Activated naive CD4-positive, alpha-beta T cell treated with Interleukin-2 at 50 U/mL for 16 hours (primary cell): Measurements from ENCODE around the gene CYP1A1.

Source experiments
- DNase-seq: peaks from one replicate; pipeline ENCODE4 v3.0.0-alpha.2; 2020

Gene CYP1A1

GRCh38 chr15:74725225-74725774 lies at the start of gene CYP1A1:
Gene CYP1A1 (minus strand): TSS chr15:74725528. CDS start chr15:74723097, 2,431 bp downstream.
- peak; percentile 60 for DNase-seq

- no peak for DNase-seq
Measured at GRCh38 chr15:74773731-74774252, 48.5 kb upstream of the CYP1A1 start.

- DNase-seq: no peak
Measured at GRCh38 chr15:74773329-74773728, 48.0 kb upstream of the CYP1A1 start.

GRCh38 chr15:74770211-74770903 lies 45.0 kb upstream of the CYP1A1 start:
- no peak for DNase-seq

GRCh38 chr15:74769463-74770025 lies 44.2 kb upstream of the CYP1A1 start:
- DNase-seq: no peak

- peak; percentile 68 for DNase-seq
Measured at GRCh38 chr15:74768771-74769342, 43.5 kb upstream of the CYP1A1 start.

- DNase-seq: no peak
Measured at GRCh38 chr15:74768099-74768770, 42.9 kb upstream of the CYP1A1 start.

GRCh38 chr15:74767167-74768098 lies 42.1 kb upstream of the CYP1A1 start:
- no peak for DNase-seq

- no peak for DNase-seq
Measured at GRCh38 chr15:74763416-74763815, 38.1 kb upstream of the CYP1A1 start.

- DNase-seq: no peak
Measured at GRCh38 chr15:74762791-74763150, 37.4 kb upstream of the CYP1A1 start.

GRCh38 chr15:74758736-74759135 lies 33.4 kb upstream of the CYP1A1 start:
- DNase-seq: no peak

- DNase-seq: no peak
Measured at GRCh38 chr15:74754593-74755215, 29.4 kb upstream of the CYP1A1 start.

- DNase-seq: no peak
Measured at GRCh38 chr15:74752531-74752930, 27.2 kb upstream of the CYP1A1 start.

- no peak for DNase-seq
Measured at GRCh38 chr15:74752011-74752410, 26.7 kb upstream of the CYP1A1 start.

- DNase-seq: no peak
Measured at GRCh38 chr15:74750751-74751150, 25.4 kb upstream of the CYP1A1 start.

GRCh38 chr15:74749832-74750231 lies 24.5 kb upstream of the CYP1A1 start:
- DNase-seq: no peak

- no peak for DNase-seq
Measured at GRCh38 chr15:74748322-74748946, 23.1 kb upstream of the CYP1A1 start, which contains the start of gene CYP1A2. Gene CYP1A2 (plus strand): TSS chr15:74748845. CDS start chr15:74749739, 894 bp downstream.

- no peak for DNase-seq
Measured at GRCh38 chr15:74746389-74746788, 21.1 kb upstream of the CYP1A1 start.

GRCh38 chr15:74742422-74742821 lies 17.1 kb upstream of the CYP1A1 start:
- no peak for DNase-seq

- DNase-seq: peak; percentile 9
Measured at GRCh38 chr15:74738239-74738638, 12.9 kb upstream of the CYP1A1 start.

GRCh38 chr15:74735305-74735704 lies 10.0 kb upstream of the CYP1A1 start:
- no peak for DNase-seq
